Measurements from ENCODE around the gene DHRSX. TPM values are rescaled to one million over a fixed set of nuclear protein-coding genes. Genes with fewer than 3 reads are reported as not detected.

Gene DHRSX
- total and polyA plus RNA-seq, 2 of the 8 experiments (the other 6 are each of a cell fraction or from before 2014, with no cell fraction given): 35.1 to 43.4 TPM

GRCh38 chrX:2413969-2414368 lies 86.8 kb downstream of the DHRSX start (continued):
- TF ChIP-seq, protein P1, sequence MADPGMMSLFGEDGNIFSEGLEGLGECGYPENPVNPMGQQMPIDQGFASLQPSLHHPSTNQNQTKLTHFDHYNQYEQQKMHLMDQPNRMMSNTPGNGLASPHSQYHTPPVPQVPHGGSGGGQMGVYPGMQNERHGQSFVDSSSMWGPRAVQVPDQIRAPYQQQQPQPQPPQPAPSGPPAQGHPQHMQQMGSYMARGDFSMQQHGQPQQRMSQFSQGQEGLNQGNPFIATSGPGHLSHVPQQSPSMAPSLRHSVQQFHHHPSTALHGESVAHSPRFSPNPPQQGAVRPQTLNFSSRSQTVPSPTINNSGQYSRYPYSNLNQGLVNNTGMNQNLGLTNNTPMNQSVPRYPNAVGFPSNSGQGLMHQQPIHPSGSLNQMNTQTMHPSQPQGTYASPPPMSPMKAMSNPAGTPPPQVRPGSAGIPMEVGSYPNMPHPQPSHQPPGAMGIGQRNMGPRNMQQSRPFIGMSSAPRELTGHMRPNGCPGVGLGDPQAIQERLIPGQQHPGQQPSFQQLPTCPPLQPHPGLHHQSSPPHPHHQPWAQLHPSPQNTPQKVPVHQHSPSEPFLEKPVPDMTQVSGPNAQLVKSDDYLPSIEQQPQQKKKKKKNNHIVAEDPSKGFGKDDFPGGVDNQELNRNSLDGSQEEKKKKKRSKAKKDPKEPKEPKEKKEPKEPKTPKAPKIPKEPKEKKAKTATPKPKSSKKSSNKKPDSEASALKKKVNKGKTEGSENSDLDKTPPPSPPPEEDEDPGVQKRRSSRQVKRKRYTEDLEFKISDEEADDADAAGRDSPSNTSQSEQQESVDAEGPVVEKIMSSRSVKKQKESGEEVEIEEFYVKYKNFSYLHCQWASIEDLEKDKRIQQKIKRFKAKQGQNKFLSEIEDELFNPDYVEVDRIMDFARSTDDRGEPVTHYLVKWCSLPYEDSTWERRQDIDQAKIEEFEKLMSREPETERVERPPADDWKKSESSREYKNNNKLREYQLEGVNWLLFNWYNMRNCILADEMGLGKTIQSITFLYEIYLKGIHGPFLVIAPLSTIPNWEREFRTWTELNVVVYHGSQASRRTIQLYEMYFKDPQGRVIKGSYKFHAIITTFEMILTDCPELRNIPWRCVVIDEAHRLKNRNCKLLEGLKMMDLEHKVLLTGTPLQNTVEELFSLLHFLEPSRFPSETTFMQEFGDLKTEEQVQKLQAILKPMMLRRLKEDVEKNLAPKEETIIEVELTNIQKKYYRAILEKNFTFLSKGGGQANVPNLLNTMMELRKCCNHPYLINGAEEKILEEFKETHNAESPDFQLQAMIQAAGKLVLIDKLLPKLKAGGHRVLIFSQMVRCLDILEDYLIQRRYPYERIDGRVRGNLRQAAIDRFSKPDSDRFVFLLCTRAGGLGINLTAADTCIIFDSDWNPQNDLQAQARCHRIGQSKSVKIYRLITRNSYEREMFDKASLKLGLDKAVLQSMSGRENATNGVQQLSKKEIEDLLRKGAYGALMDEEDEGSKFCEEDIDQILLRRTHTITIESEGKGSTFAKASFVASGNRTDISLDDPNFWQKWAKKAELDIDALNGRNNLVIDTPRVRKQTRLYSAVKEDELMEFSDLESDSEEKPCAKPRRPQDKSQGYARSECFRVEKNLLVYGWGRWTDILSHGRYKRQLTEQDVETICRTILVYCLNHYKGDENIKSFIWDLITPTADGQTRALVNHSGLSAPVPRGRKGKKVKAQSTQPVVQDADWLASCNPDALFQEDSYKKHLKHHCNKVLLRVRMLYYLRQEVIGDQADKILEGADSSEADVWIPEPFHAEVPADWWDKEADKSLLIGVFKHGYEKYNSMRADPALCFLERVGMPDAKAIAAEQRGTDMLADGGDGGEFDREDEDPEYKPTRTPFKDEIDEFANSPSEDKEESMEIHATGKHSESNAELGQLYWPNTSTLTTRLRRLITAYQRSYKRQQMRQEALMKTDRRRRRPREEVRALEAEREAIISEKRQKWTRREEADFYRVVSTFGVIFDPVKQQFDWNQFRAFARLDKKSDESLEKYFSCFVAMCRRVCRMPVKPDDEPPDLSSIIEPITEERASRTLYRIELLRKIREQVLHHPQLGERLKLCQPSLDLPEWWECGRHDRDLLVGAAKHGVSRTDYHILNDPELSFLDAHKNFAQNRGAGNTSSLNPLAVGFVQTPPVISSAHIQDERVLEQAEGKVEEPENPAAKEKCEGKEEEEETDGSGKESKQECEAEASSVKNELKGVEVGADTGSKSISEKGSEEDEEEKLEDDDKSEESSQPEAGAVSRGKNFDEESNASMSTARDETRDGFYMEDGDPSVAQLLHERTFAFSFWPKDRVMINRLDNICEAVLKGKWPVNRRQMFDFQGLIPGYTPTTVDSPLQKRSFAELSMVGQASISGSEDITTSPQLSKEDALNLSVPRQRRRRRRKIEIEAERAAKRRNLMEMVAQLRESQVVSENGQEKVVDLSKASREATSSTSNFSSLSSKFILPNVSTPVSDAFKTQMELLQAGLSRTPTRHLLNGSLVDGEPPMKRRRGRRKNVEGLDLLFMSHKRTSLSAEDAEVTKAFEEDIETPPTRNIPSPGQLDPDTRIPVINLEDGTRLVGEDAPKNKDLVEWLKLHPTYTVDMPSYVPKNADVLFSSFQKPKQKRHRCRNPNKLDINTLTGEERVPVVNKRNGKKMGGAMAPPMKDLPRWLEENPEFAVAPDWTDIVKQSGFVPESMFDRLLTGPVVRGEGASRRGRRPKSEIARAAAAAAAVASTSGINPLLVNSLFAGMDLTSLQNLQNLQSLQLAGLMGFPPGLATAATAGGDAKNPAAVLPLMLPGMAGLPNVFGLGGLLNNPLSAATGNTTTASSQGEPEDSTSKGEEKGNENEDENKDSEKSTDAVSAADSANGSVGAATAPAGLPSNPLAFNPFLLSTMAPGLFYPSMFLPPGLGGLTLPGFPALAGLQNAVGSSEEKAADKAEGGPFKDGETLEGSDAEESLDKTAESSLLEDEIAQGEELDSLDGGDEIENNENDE (IDR thresholded peaks at IDR 0.05; ENCODE audit: insufficient replicate concordance, low read length): no peak
- no peak for TF ChIP-seq GTF2F1 (IDR thresholded peaks at IDR 0.05; ENCODE audit: borderline replicate concordance, low read depth, low read length)
- no peak for TF ChIP-seq POLR2A (IDR thresholded peaks at IDR 0.05; ENCODE audit: control extremely low read depth in 1 of 2, low read depth in 2 of 2, low read length in 2 of 2)
- no peak for TF ChIP-seq USF2 (IDR thresholded peaks at IDR 0.05; ENCODE audit: low read length)
- no peak for TF ChIP-seq HDAC2 (IDR thresholded peaks at IDR 0.05; ENCODE audit: borderline replicate concordance in 1 of 2, low read depth in 2 of 2, low read length in 2 of 2)
- no peak for TF ChIP-seq SIRT6 (IDR thresholded peaks at IDR 0.05; ENCODE audit: low read length)
- TF ChIP-seq BCL11A (IDR thresholded peaks at IDR 0.05; ENCODE audit: low read depth in 2 of 2, low read length in 2 of 2): no peak
- no peak for TF ChIP-seq POLR2AphosphoS5 (IDR thresholded peaks at IDR 0.05; ENCODE audit: low read depth, low read length)
- no peak for TF ChIP-seq TEAD4 (IDR thresholded peaks at IDR 0.05; ENCODE audit: low read depth, low read length)
- TF ChIP-seq CHD2 (IDR thresholded peaks at IDR 0.05; ENCODE audit: low read length): no peak
- TF ChIP-seq POU5F1 (IDR thresholded peaks at IDR 0.05; ENCODE audit: low read depth, low read length): no peak
